Ammon's horn (tissue), 1 donor: ENCODE data around the gene PPP1R16B.

Source experiments
- DNase-seq: peaks from one replicate; pipeline ENCODE4 v3.0.0-alpha.2; 2016; ENCODE audit warnings: low spot score

Gene PPP1R16B

GRCh38 chr20:38877483-38877882 lies 72.0 kb downstream of the PPP1R16B start:
- no peak for DNase-seq

- no peak for DNase-seq
Observed at GRCh38 chr20:38878866-38879265, 73.4 kb downstream of the PPP1R16B start.

- no peak for DNase-seq
Observed at GRCh38 chr20:38880952-38881735, 75.6 kb downstream of the PPP1R16B start.

- DNase-seq: no peak
Observed at GRCh38 chr20:38881806-38882440, 76.4 kb downstream of the PPP1R16B start.

GRCh38 chr20:38882600-38882999 lies 77.1 kb downstream of the PPP1R16B start:
- DNase-seq: no peak

- DNase-seq: peak; percentile 81
Observed at GRCh38 chr20:38883081-38883980, 77.8 kb downstream of the PPP1R16B start.

- no peak for DNase-seq
Observed at GRCh38 chr20:38883981-38884733, 78.7 kb downstream of the PPP1R16B start.

GRCh38 chr20:38885357-38885756 lies 79.9 kb downstream of the PPP1R16B start:
- no peak for DNase-seq

GRCh38 chr20:38888059-38888831 lies 82.7 kb downstream of the PPP1R16B start:
- peak; percentile 87 for DNase-seq

GRCh38 chr20:38889050-38889449 lies 83.6 kb downstream of the PPP1R16B start:
- DNase-seq: no peak

GRCh38 chr20:38889792-38890496 lies 84.4 kb downstream of the PPP1R16B start:
- peak; percentile 97 for DNase-seq

- DNase-seq: no peak
Observed at GRCh38 chr20:38890497-38890818, 85.0 kb downstream of the PPP1R16B start.

GRCh38 chr20:38892091-38892981 lies 86.8 kb downstream of the PPP1R16B start:
- DNase-seq: no peak

- DNase-seq: no peak
Observed at GRCh38 chr20:38893056-38893564, 87.6 kb downstream of the PPP1R16B start.

GRCh38 chr20:38893565-38894090 lies 88.1 kb downstream of the PPP1R16B start:
- peak; percentile 86 for DNase-seq

- DNase-seq: peak; percentile 69
Observed at GRCh38 chr20:38894091-38894847, 88.8 kb downstream of the PPP1R16B start.

- no peak for DNase-seq
Observed at GRCh38 chr20:38895098-38895949, 89.8 kb downstream of the PPP1R16B start.
